Right ventricle myocardium superior (tissue), 1 donor: ENCODE measurements around the gene HIPK2. TPM values are rescaled to one million over a fixed set of nuclear protein-coding genes. Genes with fewer than 3 reads are reported as not detected.
"Not testable (repeated sequence)": the region's sequence is repeated elsewhere in the genome, so short reads cannot be mapped to it uniquely, and the experiment has no call there.

Experiments used
- ATAC-seq: fragments of 200-7000 bp; cut with Tn5 transposase; one replicate; pipeline ENCODE4 v1.9.1; 2020; ENCODE audit warnings: mild to moderate bottlenecking; ENCODE audit not compliant: poor library complexity
- DNase-seq: peaks from one replicate; pipeline ENCODE4 v3.0.0-alpha.2; 2020
- intact Hi-C: fragments of 100-400 bp; cut with DNase I; formaldehyde crosslinking; loops from one replicate; pipeline ENCODE4 v1.11.2; 2022
- total RNA-seq: library from RNA; stranded (reverse); fragmentation: NEBNext Ultra II Directional; extraction: Animal tissue kit (Norgen Biotek cat#: 25700); gene quantifications from one replicate; pipeline ENCODE4 v1.2.1, GENCODE V29; 2021
- donor health status: DM: no; HTN: yes; CAD: no; lungs with severe emphysema.

Gene HIPK2
- total RNA-seq, 1 donor from 2014 or later: 88.5 TPM

DNA sequence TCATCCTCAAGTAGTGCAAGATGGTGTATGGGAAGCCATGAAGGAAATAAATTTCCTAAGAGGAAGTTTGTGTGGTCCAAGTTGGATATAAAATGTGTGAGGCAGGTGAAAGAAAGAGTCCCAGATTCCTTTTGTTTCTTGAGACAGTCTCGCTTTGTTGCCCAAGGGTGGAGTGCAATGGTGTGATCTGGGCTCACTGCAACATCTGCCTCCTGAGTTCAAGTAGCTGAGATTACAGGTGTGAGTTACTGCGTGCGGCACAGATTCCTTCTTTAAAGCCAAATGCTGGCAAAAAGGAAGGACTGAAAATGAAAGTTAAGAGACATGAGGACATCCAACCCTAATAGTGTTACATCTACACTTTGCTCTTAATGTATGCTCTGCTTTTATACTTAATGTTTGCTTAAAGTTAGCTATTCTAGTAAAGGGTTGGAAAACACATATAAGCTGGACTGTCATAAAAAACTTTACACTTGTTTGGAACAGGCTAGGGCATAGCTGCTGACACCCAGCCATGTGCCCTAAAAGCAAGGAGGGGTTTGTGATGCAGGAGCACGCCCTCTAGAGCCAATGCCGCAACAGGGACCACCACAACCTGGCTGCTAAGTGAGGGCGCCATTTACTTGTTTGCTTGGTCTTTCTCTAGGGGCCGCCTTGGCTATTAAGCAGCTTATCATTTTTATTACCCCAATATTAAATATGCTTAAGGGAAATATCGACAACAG lies 219.8 kb downstream of the HIPK2 start:
- DNase-seq (no peak), ATAC-seq (no peak)
- intact Hi-C loops: no loop called here

DNA sequence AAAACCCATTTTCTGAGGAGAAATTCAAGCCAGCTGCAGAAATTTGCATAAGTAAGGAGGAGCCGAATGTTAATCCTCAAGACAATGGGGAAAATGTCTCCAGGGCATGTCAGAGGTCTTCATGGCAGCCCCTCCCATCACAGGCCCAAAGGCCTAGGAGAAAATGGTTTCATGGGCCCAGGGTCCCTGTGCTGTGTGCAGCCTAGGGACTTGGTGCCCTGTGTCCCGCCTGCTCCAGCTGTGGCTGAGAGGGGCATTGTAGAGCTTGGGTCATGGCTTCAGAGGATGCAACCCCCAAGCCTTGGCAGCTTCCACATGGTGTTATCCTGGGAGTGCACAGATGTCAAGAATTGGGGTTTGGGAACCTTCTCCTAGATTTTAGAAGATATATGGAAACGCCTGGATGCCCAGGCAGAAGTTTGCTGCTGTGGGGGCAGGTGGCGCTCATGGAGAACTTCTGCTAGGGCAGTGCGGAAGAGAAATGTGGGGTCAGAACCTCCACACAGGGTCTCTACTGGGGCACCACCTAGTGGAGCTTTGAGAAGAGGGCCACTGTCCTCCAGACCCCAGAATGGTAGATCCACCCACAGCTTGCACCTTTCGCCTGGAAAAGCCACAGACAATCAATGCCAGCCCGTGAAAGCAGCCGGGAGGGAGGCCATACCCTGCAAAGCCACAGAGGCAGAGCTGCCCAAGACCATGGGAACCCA lies 223.7 kb downstream of the HIPK2 start:
- intact Hi-C loops, ATAC-seq, DNase-seq: not testable (repeated sequence)

DNA sequence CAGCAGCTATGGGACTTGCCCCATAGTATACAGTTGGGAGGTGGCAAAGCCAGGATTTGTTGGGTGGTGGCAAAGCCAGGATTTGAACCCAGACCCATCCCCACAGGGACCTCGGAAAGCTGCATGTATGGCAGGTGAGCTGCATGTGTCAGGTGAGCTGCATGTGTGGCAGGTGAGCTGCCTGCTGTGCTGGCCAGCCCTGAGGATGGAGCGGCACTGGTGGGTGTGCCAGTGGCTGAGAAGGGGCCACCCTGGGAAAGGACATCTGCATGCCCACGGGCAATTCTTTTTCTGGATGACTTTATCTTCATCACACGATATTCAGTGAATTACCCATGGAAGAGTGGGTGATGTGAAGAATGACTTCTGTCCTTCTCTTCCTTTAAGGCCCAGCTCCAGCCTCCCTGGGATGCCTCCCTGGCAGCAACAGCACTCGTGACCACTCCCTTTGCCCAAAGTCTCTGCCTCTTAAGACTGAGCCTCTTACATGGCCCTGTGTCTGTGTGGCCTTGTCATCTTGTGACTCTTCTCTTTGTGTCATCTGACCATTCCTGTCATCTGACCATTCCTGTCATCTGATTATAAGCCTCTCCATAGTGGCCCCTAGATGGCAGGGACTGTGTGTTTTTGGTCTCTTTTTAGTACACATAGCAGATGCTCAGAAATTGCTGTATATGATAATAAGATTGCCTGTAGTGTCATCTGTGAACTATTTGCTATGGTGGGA lies 229.3 kb downstream of the HIPK2 start:
- no peak for ATAC-seq
- DNase-seq: no peak
- intact Hi-C loops: no loop called here

DNA sequence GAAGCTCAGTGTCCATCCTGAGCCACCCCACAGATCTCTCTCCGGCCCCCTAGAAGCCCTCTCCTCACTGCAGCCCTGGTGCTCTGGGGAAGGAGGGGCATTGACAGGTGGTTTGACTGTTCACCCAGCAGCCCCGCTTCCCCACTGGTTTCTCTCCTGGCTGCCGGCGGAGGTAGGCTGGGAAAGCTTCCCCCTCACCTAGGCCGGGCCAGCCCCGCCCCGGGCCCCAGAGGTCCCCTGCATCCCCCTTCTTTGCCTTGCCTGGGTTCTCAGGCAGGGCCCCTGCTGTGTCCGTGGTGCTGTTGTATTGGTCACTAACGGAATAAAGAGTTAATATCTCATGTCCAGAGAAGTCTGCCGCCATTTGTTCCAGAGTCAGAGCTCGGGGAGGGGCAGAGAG lies 233.2 kb downstream of the HIPK2 start:
- intact Hi-C loops: no loop called here
- no peak for ATAC-seq
- DNase-seq: no peak

DNA sequence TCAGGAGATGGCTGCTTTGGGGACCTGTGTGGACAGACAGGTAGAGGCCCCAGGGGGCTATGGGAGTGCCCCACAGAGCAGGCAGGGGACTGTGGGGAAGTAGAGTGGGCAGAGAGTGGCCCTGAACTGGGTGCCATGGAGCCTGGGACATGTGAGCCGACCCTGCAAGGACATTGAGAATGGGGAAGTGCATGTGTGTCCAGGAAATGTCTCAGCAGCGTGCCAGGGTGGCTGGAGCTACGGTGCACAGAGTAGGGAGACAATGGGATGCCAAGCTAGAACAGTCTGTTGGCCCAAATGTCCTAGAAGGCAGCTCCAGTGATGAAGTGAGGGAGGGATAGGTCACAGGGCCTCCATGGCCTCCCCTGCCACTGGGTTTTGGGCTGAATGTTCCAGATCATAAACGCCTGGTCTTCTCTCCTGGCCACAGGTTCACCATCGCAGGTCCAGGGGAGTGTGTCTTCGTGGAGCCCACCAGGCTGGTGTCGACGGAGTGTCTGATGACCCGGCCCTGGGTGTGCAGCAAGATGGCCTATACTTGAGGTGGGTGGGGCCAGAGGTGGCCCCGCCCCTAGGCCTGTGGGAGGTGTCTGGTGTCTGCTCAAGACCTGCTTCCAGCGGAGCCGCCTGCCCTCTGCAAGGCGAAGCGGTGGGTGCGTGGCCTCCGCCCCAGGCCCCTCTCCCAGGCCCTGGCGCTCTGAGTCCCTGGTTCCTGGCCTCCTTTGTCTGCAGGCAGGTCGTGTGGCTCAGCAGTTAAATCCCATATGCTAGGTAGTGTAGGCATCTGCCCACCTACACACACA lies 233.8 kb downstream of the HIPK2 start:
- ATAC-seq (no peak), DNase-seq (no peak)
- intact Hi-C loops: no loop called here

DNA sequence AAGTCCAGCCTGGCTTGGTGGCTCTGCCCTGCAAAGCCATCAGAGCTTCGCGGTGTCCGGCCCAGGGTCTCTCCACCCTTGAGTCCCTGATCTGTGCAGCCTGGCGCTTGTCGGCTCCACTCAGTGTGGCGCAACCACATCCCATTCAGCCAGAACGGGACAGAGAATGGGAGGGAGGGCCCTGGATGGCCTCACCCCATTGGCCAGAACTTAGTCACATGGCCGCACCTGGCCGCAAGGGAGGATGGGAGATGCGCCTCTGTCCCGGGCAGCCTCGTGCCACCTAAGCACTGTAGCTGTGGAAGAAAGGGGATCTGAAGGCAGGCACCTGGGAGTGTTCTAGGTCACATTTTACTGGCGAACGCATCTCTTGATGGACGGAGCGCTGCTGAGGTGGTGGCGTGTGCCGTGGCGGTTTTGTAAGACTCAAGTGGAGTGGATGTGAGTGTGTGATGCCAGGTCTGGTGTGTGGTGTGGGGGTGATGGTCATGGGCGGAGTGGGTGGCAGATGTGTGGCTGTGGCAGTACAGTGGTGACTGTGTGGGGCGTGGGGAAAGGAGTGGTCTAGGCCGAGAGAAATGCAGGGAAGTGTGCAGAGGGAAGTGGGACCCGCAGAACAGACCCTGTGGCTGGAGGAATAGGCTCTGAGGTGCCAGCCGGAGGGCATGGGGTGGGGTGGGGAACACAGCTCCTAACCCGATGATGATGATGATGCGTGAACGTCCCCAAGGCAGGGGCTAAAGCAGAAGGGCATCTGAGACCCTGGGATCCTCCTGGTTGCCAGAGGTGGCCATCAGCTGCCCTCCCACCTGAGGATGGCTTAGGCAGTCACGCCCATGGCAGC lies 235.3 kb downstream of the HIPK2 start:
- ATAC-seq (no peak), DNase-seq (no peak)
- intact Hi-C loops: no loop called here

DNA sequence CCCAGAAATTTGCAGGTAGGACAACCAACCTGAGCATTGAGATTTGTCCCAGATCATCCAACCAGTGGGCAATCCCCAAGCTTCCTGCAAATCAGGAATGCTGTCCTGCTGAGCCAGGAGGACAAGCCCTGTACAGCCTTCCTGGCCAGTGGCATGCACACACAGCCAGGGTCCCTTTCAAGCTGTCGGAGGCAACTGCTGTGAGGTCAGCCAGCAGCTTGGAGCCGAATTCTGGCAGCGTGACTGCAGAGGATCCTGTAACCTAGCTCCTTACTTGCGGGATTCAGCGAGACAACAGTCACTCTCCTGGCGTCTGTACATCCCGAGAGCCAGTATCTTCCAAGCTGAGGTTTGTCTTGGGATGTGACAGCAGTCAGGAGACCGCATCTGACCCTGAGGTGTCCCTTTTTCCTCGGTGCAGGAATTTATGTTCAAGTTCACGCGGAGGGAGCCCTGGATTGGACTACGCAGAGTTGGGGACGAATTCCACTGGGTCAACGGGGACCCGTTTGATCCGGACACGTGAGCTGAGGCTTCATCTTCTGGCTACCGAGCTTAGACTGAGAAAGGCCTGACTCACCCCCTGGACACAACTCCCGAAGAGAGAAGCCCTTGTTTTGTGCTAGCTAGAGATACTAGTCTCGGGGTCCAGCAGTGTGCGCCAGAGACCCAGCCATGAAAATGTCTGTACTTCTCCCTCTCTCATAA lies 236.0 kb downstream of the HIPK2 start:
- DNase-seq: no peak
- intact Hi-C loops: no loop called here
- no peak for ATAC-seq

DNA sequence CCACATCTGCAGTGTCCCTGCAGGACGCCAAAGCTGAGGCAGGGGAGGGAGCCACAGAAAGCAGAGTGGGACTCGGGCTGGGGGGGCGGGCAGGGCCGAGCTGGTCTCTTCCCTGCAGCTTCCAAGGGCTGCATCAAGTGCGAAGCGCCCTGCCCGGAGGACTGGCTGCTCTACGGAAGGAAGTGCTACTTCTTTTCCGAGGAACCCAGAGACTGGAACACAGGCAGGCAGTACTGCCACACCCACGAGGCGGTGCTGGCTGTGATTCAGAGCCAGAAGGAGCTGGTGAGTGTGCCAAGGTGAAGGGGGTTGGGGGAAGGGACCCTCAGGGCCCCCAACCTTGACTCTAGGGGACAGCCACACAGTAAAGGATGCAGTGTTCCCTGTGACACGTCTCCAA lies 237.6 kb downstream of the HIPK2 start:
- no peak for ATAC-seq
- no peak for DNase-seq
- intact Hi-C loops: no loop called here

DNA sequence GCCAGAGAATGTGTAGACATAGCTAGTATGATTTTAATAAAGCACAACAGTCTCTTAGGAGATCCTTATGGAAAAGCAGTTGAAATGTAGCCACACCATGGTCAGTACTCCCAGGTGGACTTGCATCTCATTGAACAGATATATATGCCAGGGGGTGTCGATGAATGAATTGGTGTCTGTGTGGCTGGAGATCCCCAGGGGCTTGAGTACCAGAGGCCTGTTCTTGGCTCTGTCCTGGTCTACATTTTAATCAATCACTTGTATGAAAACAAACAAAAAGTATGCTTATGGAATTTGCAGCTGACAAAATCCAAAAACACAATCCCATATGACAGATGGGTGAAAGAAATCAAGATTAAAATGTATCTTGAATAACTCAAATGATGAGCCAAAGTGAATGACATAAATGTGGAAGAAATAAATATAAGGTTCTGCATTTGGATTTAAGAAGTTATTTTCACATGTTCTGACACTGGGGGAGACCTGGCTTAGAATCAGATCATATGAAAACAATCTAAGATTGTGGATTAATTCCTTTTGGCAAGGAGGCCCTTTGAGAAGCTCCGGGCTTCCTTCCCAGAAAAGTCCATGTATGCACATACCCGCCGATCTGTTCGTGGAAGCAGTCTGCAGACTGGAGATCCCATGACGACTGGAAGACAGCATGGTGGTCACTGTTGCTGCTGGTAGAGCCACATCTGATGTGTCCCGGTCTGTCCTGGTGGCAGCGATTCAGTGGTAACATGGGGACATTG lies 238.7 kb downstream of the HIPK2 start:
- DNase-seq: no peak
- ATAC-seq: no peak
- intact Hi-C loops: no loop called here

DNA sequence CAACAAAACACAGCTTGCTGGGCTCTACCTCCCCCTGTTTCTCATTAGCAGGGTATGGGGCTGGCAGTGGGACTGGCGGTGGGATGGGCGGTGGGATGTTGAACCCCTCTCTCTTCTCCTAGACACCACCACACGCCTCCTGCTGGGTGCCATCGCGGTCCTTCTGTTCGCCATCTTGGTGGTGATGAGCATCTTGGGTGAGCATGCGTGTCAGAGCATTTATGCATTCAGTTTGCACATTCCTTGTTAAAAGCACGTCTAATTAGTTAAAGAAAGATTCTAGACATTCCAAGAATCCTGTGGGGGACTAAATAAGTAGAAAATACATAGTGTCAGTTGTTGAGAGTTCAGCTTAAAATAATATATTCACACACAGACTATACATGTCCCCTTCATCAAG lies 241.6 kb downstream of the HIPK2 start:
- no peak for DNase-seq
- ATAC-seq: no peak
- intact Hi-C loops: no loop called here

DNA sequence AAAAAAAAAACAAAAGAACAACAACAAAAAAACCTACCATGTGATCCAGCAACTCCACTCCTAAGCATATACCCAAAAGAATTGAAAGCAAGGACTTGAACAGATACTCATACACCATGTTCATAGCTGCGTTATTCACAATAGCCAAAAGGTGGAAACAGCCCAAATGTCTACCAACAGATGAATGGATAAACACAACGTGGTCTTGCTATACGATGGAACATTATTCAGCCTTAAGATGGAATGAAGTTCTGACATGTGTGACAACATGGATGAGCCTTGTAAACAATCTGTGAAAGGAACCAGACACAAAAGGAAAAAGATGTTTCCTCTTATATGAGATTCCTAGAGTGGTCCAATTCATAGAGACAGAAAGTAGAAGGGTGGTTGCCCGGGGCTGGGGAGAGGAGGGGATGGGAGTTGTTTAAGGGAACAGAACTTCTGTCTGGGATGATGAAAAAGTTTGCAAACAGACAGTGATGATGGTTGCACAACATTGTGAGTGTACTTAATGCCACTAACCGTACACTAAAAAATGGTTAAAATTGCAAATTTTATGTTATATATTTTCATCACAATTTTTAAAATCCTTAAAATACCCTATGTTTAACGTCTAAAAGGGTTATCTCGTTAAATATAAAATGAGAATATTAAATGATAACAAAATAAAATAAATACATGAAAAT lies 242.7 kb downstream of the HIPK2 start:
- DNase-seq (no peak), ATAC-seq (no peak)
- intact Hi-C loops: no loop called here

DNA sequence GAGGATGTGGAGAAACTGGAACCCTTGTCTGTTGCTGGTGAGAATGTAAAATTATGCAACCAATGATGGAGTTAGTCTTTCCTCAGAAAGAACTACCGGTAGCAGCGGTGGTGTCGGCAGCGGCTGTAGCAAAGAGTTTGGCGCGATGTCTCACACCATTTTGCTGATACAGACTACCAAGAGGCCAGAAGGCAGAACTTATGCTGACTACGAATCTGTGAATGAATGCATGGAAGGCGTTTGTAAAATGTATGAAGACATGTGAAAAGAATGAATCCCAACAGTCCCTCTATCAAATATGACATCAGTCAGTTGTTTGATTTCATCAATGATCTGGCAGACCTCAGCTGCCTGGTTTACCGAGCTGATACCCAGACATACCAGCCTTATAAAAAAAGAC lies 243.7 kb downstream of the HIPK2 start:
- ATAC-seq (no peak), DNase-seq (no peak)
- intact Hi-C loops: no loop called here

DNA sequence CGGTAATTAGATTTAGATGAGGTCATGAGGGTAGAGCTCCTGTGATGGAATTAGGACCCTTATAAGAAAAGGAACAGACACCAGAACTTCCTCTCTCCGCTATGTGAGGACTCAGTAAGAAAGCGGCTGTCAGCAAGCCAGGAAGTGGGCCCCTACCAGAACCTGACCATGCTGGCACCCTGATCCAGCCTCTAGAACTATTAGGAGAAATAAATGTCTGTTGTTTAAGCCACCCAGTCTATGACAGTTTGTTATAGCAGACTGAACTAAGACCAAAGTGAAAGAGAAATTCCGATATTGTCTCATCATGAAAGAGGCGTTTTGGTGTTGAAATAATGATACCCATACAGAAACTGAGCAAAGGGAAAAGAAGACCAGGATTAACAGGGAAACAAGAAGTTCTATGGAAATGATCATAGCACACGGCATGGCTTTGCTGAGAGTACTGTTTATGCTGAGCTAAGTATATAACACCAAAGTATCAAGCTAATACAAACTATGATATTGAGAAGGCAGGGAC lies 245.1 kb downstream of the HIPK2 start:
- intact Hi-C loops: no loop called here
- ATAC-seq (no peak), DNase-seq (no peak)

DNA sequence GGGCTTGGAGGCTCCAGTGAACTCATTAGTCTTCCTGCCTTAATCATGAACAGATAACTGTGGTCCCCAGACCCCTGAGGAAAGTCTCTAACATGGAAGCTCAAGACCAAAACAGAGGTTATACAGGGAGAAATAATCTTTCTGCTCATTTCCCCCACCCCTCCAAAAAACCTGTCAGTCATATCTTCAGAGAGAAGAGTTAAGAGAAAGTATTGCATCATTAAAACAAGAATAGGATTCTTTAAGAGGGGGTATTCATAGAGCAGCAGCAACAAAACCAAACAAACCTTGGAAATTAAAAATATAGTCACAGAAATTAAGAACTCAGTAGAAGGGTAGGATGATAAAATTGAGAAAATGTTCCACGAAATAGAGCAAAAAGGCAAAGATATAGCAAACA lies 246.7 kb downstream of the HIPK2 start:
- no peak for ATAC-seq
- intact Hi-C loops: no loop called here
- no peak for DNase-seq

DNA sequence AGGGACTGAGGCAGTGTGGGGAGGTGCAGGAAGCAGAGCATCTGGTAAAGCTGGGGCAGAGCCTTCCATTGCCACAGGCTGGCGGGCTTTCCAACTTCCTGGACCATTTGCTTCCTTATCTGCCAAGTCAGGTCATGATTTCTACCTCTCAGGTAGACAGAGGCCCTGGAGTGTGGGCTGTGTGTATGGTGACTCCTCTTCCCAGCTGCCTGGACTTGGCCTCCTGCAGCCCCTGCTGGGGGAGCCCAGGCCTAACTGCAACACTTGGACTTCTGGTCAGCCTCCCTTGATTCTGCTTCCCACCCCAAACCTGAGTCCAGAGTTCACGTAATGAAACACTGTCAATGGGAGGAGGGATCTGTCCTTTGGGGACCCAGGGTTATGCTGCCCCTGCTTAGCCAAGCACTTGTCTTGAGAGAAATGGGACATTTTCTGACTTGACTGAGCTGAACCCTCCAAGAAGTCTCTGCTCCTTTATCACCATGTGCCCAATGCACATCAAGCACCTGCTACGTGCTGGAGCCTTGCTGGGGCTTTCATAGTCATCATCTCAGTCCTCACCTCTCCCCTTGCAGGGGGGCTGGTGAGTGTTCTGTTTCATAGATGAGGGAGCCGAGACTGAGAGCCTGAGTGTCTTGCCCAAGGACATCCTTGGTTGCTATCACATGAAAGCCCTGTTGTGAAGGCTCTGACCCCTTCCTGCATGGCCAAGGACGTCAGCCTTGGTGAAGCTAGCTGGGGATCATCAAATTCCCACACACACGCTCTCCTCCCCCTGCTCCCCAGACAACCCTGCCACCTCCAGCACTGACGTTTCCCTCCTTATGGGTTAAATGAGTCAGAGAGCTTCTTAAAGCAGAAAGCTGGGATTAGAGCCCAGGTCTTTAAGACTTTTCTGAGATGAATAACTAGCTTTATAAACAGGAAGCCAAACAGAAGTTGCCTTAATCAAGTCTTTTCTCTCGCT lies 250.9 kb downstream of the HIPK2 start:
- ATAC-seq: no peak
- no peak for DNase-seq
- intact Hi-C loops: no loop called here
